CD4-positive, alpha-beta T cell treated with Interleukin-15 for 1 hour (primary cell): ENCODE measurements around the gene NAA35.
"Not testable (repeated sequence)": the region's sequence is repeated elsewhere in the genome, so short reads cannot be mapped to it uniquely, and the experiment has no call there.

Experiments
- DNase-seq: peaks from one replicate; pipeline ENCODE4 v3.0.0-alpha.2; 2020

Gene NAA35

GRCh38 chr9:86035827-86036440 lies 95.0 kb downstream of the NAA35 start:
- no peak for DNase-seq

DNA sequence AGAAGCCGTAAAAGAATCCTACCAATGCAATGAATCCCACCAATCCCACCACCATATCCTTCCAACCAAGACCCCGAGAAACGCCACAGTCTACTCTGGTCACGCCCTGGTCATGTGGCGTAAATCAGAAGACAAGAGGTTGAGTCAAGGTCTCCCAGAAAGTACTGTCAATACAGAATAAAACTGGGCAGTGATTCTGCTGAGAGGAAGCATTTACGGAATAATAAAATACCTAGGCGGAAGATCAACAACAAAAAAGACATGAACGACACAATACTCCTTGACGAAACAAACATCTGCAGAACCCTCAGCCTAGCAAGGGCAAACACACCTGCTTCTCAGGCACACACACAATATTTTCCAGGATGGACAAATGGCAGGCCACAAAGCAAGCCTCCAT lies 95.6 kb downstream of the NAA35 start:
- DNase-seq = no peak

DNA sequence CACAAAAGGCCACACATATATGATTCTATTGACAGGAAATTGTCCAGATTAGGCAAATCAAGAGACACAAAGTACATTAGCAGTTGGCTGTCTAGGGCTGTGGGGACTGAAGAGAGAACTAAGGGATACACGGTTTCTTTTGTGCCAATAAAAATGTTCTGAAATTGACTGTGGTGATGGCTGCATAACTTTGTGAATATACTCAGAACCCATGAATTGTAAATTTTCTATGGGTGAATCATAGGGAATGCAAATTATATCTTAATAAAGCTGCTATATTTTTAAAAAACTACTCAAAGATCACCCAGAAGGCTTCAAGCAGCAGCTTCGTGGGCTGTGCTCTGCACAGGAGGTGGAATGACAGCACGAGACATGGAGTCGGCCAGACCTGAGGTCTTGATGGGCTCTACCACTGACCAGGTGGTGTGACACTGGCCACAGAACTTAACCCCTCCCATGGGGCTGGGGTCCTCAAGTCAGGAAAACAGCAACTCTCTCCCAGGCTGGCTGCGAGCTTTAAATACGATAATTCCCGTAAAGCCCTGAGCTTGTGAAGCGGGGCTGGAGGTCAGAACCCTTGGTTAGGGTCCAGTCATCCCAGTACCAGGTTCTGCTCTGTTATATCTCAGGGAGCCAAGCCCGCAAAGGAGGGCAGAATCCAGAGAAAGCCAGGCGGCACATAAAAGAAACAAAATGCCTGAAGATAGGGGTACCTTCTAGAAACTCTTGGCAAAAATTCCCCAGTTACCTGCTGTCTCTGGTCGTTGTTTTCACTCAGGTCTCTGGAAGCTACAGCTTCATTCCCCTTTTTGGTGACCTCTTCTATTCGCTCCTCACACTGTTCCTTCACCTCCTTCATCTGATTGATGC lies 99.3 kb downstream of the NAA35 start:
- no peak for DNase-seq

DNA sequence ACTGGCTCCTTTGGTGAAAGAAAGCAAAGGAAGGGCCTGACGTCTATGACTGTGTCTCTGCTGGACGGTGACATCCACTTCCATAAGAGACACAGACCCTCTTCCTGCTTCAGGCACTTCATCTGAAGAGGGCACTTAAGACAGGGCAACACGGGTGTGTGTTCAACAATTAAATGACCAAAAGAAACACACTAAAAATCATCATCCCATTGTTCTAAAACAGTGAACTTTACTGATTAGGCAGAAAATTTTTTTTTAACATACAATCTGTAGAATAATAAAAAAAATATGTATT lies 99.9 kb downstream of the NAA35 start:
- DNase-seq = no peak

GRCh38 chr9:86041311-86041741 lies 100.4 kb downstream of the NAA35 start:
- no peak for DNase-seq

GRCh38 chr9:86042199-86042978 lies 101.4 kb downstream of the NAA35 start:
- no peak for DNase-seq

- no peak for DNase-seq
Observed at GRCh38 chr9:86043586-86043985, 102.6 kb downstream of the NAA35 start.

GRCh38 chr9:86043999-86044398 lies 103.1 kb downstream of the NAA35 start:
- no peak for DNase-seq

GRCh38 chr9:86045654-86046053 lies 104.7 kb downstream of the NAA35 start:
- no peak for DNase-seq

- DNase-seq = no peak
Observed at GRCh38 chr9:86046071-86046636, 105.2 kb downstream of the NAA35 start.

DNA sequence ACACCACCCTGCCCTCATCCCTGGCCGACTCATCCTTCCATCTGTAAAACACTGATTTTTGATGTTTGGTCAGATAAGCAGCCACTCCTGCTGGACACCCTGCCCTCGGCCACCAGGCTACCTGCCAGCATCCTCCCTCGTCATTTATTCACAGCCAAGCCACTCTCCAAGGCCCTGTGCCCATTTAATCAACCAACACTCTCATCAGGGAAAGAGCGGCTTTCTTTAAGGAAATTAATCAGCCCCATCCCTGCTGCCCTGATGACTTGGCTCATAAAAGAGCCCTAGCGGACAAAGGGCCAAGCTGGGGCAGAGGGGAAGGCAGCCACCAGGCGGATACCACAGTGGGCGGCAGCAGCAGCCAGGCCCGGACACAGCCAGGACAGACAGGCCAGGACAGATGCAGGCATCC lies 106.0 kb downstream of the NAA35 start:
- DNase-seq = no peak

- no peak for DNase-seq
Observed at GRCh38 chr9:86047361-86047760, 106.4 kb downstream of the NAA35 start.

GRCh38 chr9:86048018-86048742 lies 107.2 kb downstream of the NAA35 start:
- not testable (repeated sequence) for DNase-seq

- no peak for DNase-seq
Observed at GRCh38 chr9:86052556-86053468, 111.9 kb downstream of the NAA35 start.

- DNase-seq = no peak
Observed at GRCh38 chr9:86054695-86055094, 113.7 kb downstream of the NAA35 start.

GRCh38 chr9:86057491-86057890 lies 116.5 kb downstream of the NAA35 start:
- DNase-seq = no peak

DNA sequence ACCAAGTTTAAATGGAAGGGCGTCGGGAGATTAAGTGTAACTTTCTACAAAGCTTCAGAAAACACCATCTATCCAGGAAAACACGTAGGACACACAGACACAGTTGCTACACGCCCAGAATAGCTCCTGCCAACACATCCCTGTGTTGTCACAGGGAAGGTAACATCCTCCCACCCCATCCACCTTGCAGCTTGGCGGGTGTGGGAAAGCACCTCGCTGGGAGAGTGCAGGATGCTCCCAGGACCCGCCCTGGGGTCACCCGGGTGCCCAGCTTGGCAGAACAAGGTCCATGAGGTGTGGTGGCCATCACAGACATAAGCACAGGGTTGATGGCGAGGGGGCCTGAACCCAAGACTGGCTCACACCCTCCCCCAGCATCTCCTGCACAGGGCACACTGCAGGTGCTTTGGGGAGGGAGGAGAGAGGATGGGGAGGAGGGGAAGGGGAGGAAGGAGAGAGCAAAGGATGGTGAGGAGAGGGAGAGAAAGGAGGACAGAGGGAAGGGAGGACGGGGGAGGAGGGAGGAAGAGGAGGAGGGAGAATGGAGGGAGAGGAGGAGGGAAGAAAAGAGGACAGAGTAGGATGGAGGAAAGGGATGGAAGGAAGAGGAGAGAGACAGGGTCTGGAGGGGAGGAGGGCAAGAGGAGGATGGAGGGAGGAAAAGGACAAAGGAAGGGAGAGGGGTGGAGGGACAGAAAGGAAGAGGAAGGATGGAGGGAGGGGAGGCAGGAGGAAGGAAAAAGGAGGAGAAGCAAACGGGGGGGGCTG lies 121.2 kb downstream of the NAA35 start:
- DNase-seq = no peak

- no peak for DNase-seq
Observed at GRCh38 chr9:86062845-86063693, 122.1 kb downstream of the NAA35 start.

DNA sequence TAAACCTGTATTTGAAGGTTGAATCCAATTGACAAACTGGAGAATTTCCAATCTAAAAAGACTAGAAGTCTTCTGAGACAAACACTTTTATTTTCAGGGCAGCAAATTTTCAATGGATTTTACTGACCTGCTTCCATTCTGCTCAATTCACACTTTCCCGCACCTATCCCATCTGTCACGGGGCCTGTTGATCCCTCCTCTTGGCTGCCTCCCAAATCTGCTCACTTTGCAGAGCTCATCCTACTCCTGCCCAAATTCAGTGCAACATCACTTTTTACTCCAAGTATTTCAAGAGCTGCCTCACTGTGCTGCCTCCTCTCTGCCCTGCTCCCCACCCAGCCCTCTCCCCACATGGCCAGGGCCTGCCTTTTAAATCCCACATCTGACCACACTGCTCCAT lies 123.3 kb downstream of the NAA35 start:
- DNase-seq = no peak
